Measurements from ENCODE around the gene CRISP3. TPM values are rescaled to one million over a fixed set of nuclear protein-coding genes. Genes with fewer than 3 reads are reported as not detected.
A peak's percentile ranks its signal among the peaks of the same experiment; 100 is the strongest.

CRISP3 gene
- total RNA-seq (2014; rRNA removed) (not detected in 2 replicates), Bru-seq, nascent RNA (not detected), BruChase-seq, experiment 1, labeled RNA remaining after a 6-hour chase (not detected), BruChase-seq, experiment 2, labeled RNA remaining after a 2-hour chase (not detected)
- long read RNA-seq = 0 reads

DNA sequence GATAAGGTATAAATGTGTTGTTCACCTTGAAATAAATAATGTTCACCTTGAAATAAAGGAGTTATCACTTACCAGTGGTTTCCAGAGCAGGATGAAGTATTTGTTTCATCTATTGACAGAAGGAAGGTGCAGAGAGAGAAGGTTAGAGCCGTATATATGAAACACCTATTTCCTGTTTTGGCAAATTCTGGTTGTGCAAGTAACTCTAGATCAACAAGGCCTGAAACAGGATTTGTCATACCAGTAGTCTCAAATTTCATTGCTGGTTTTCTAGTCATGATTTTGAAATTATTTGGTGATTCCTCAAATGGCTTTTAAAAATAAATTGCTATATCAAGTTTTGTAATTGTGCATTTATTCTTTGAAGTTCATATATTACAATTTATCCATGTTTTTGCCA is at the start of gene CRISP3:
CRISP3 (minus strand) TSS at position 130 of the 400 bp plus-strand sequence; CDS start at position 109, 21 bp downstream.
- CTCF ChIA-PET = no interaction called here
- Histone ChIP-seq H3K27ac (ENCODE audit: low read length) (no peak within 1 kb of the TSS), H3K36me3 (ENCODE audit: low read depth, low read length) (no peaks in the 10 kb centered on the region), H3F3A (ENCODE audit: low read length, unreplicated experiment) (no peaks in the 10 kb centered on the region), H3K79me2 (ENCODE audit: low read length) (no peaks in the 10 kb centered on the region), H3K4me3 (ENCODE audit: low read length) (no peak within 1 kb of the TSS), H3K9me3 (ENCODE audit: low read length) (no peaks in the 10 kb centered on the region), H2AFZ (ENCODE audit: low read length) (no peak within 1 kb of the TSS), H3K9ac (ENCODE audit: low read length) (no peak within 1 kb of the TSS), H3K4me2 (ENCODE audit: low read length) (peak within 1 kb of the TSS; percentile 24; the same call in 1 of the 2 replicates), H3K4me1 (ENCODE audit: insufficient read depth, low read length) (peaks cover 15% of the 10 kb centered on the region), H3K9me2 (replicated peaks; ENCODE audit: low read length) (no peaks in the 10 kb centered on the region), H4K20me1 (ENCODE audit: low read length) (no peaks in the 10 kb centered on the region), H3K27me3 (ENCODE audit: low read length) (no peaks in the 10 kb centered on the region)
- POLR2A ChIA-PET (ENCODE audit: unreplicated experiment) = no interaction called here
- TF ChIP-seq EZH2phosphoT487 (IDR thresholded peaks at IDR 0.05; ENCODE audit: borderline replicate concordance, low read length) (no peak), EZH2 (IDR thresholded peaks at IDR 0.05; ENCODE audit: low read length, unreplicated experiment) (no peak), CTCF (conservative IDR thresholded peaks at IDR 0.05; ENCODE audit: low read depth, low read length) (no peak)
- ATAC-seq (peak; percentile 85), DNase-seq (peak; percentile 80)
- BruUV-seq (replicated peaks) = no TSS peak
- intact Hi-C loops (cut with micrococcal nuclease) = no loop called here

GRCh38 chr6:49790341-49790740 is 46.2 kb upstream of the CRISP3 start:
- Histone ChIP-seq H2AFZ (ENCODE audit: low read length) (no peak overlapping the region), H3K36me3 (ENCODE audit: low read depth, low read length) (no peaks in the 10 kb centered on the region), H3K4me3 (ENCODE audit: low read length) (no peak overlapping the region), H4K20me1 (ENCODE audit: low read length) (no peaks in the 10 kb centered on the region), H3K27me3 (ENCODE audit: low read length) (no peaks in the 10 kb centered on the region), H3K79me2 (ENCODE audit: low read length) (no peaks in the 10 kb centered on the region), H3K9ac (ENCODE audit: low read length) (no peak overlapping the region), H3K27ac (ENCODE audit: low read length) (no peak overlapping the region), H3K4me2 (ENCODE audit: low read length) (no peak overlapping the region), H3F3A (ENCODE audit: low read length, unreplicated experiment) (no peaks in the 10 kb centered on the region), H3K4me1 (ENCODE audit: insufficient read depth, low read length) (no peaks in the 10 kb centered on the region), H3K9me2 (replicated peaks; ENCODE audit: low read length) (no peaks in the 10 kb centered on the region), H3K9me3 (ENCODE audit: low read length) (no peaks in the 10 kb centered on the region)
- no TSS peak for BruUV-seq (replicated peaks)
- DNase-seq (no peak), ATAC-seq (no peak)
- TF ChIP-seq EZH2 (IDR thresholded peaks at IDR 0.05; ENCODE audit: low read length, unreplicated experiment) (no peak), EZH2phosphoT487 (IDR thresholded peaks at IDR 0.05; ENCODE audit: borderline replicate concordance, low read length) (no peak), CTCF (conservative IDR thresholded peaks at IDR 0.05; ENCODE audit: low read depth, low read length) (no peak)
- ChIA-PET POLR2A (ENCODE audit: unreplicated experiment) (no interaction called here), CTCF (no interaction called here)
- intact Hi-C loops (cut with micrococcal nuclease) = no loop called here

GRCh38 chr6:49787176-49787575 is 43.0 kb upstream of the CRISP3 start, which contains the start of gene PGK2:
PGK2 (minus strand) TSS chr6:49787285; CDS start chr6:49787187, 98 bp downstream.
- Histone ChIP-seq H3K9me2 (replicated peaks; ENCODE audit: low read length) (no peaks in the 10 kb centered on the region), H3K4me1 (ENCODE audit: insufficient read depth, low read length) (no peaks in the 10 kb centered on the region), H3K9me3 (ENCODE audit: low read length) (no peaks in the 10 kb centered on the region), H3K4me3 (ENCODE audit: low read length) (no peak within 1 kb of the TSS), H3K27ac (ENCODE audit: low read length) (no peak within 1 kb of the TSS), H3K79me2 (ENCODE audit: low read length) (no peaks in the 10 kb centered on the region), H3K36me3 (ENCODE audit: low read depth, low read length) (no peaks in the 10 kb centered on the region), H3K9ac (ENCODE audit: low read length) (no peak within 1 kb of the TSS), H3K27me3 (ENCODE audit: low read length) (no peaks in the 10 kb centered on the region), H3K4me2 (ENCODE audit: low read length) (no peak within 1 kb of the TSS), H4K20me1 (ENCODE audit: low read length) (no peaks in the 10 kb centered on the region), H3F3A (ENCODE audit: low read length, unreplicated experiment) (no peaks in the 10 kb centered on the region), H2AFZ (ENCODE audit: low read length) (no peak within 1 kb of the TSS)
- DNase-seq = peak; percentile 33
- intact Hi-C loops (cut with micrococcal nuclease) = no loop called here
- ChIA-PET POLR2A (ENCODE audit: unreplicated experiment) (no interaction called here), CTCF (no interaction called here)
- no peak for ATAC-seq
- TF ChIP-seq CTCF (conservative IDR thresholded peaks at IDR 0.05; ENCODE audit: low read depth, low read length) = no peak
- no peak for TF ChIP-seq EZH2 (IDR thresholded peaks at IDR 0.05; ENCODE audit: low read length, unreplicated experiment)
- TF ChIP-seq EZH2phosphoT487 (IDR thresholded peaks at IDR 0.05; ENCODE audit: borderline replicate concordance, low read length) = no peak
- no TSS peak for BruUV-seq (replicated peaks)

Measured in PC-3 (cell line).